Thoracic aorta (tissue), 2 donors: ENCODE data around the gene GAS1. TPM values are rescaled to one million over a fixed set of nuclear protein-coding genes. Genes with fewer than 3 reads are reported as not detected.

ENCODE experiments used
- ATAC-seq: fragments of 150-250 bp; one replicate; pipeline ENCODE4 v1.8.0; 2017; ENCODE audit warnings: low read depth; ENCODE audit not compliant: insufficient number of reproducible peaks, low FRiP score
- DNase-seq: peaks from one replicate; pipeline ENCODE4 v3.0.0-alpha.2; 2020; ENCODE audit warnings: low spot score
- H3K27ac ChIP-seq, 2 donors: fragments of 200-600 bp; sonication (generic); 1 replicate in 1 of 2; 2 replicates in 1 of 2; pipeline ENCODE4 v1.5.1; 2016; ENCODE audit warnings: mild to moderate bottlenecking in 2 of 2, moderate library complexity in 2 of 2
- H3K27me3 ChIP-seq: fragments of 200-600 bp; sonication (generic); replicated peaks from 2 replicates; pipeline ENCODE4 v1.6.0; 2016; ENCODE audit warnings: mild to moderate bottlenecking; ENCODE audit not compliant: insufficient read depth
- H3K36me3 ChIP-seq: fragments of 200-600 bp; sonication (generic); one replicate; pipeline ENCODE4 v1.5.1; 2016
- H3K4me1 ChIP-seq, 2 donors: fragments of 200-600 bp; sonication (generic); 1 replicate in 1 of 2; 2 replicates in 1 of 2; pipeline versions ENCODE4 v1.5.1 to v1.6.0; 2016; ENCODE audit warnings: low read depth in 2 of 2, mild to moderate bottlenecking in 1 of 2; ENCODE audit not compliant: control insufficient read depth in 1 of 2
- H3K4me3 ChIP-seq: fragments of 200-600 bp; sonication (generic); 2 replicates; pipeline ENCODE4 v1.5.1; 2016; ENCODE audit warnings: mild to moderate bottlenecking
- H3K9me3 ChIP-seq: fragments of 200-600 bp; sonication (generic); 2 replicates; pipeline ENCODE4 v1.5.1; 2016
- CTCF ChIP-seq: fragments of 200-600 bp; sonication (generic); IDR thresholded peaks from one replicate; pipeline ENCODE4 v1.5.1; 2019; ENCODE audit warnings: antibody characterized with exemption
- total RNA-seq, 2 donors: library from RNA; depleted of rRNA; stranded (reverse); fragments of >200 nt; gene quantifications; one replicate each; pipeline versions ENCODE4 v1.1.0 to v1.2.3, GENCODE V29; 2016

Gene GAS1
- total RNA-seq, 2 donors from 2014 or later: 47.6 to 108 TPM

GRCh38 chr9:86979657-86980056 is 32.4 kb upstream of the GAS1 start:
- Histone ChIP-seq H3K4me3 (no peak overlapping the region), H3K4me1 (peaks cover 0 to 19% of the 10 kb centered on the region in 2 donors), H3K36me3 (no peaks in the 10 kb centered on the region), H3K27me3 (no peaks in the 10 kb centered on the region), H3K9me3 (no peaks in the 10 kb centered on the region), H3K27ac (no peak overlapping the region)
- TF ChIP-seq CTCF: no peak
- ATAC-seq (no peak), DNase-seq (no peak)

GRCh38 chr9:86978922-86979474 is 31.7 kb upstream of the GAS1 start:
- Histone ChIP-seq H3K9me3 (no peaks in the 10 kb centered on the region), H3K4me1 (peaks cover 0 to 12% of the 10 kb centered on the region in 2 donors), H3K36me3 (no peaks in the 10 kb centered on the region), H3K27me3 (no peaks in the 10 kb centered on the region), H3K27ac (no peak overlapping the region), H3K4me3 (no peak overlapping the region)
- ATAC-seq (no peak), DNase-seq (no peak)
- no peak for TF ChIP-seq CTCF

GRCh38 chr9:86978413-86978812 is 31.1 kb upstream of the GAS1 start:
- H3K4me1 ChIP-seq: peaks cover 0 to 7% of the 10 kb centered on the region in 2 donors
- no peaks in the 10 kb centered on the region for H3K9me3 ChIP-seq
- H3K27ac ChIP-seq: no peak overlapping the region
- no peak overlapping the region for H3K4me3 ChIP-seq
- ATAC-seq: no peak
- H3K27me3 ChIP-seq: no peaks in the 10 kb centered on the region
- no peaks in the 10 kb centered on the region for H3K36me3 ChIP-seq
- TF ChIP-seq CTCF: no peak
- DNase-seq: no peak

GRCh38 chr9:86977205-86977835 is 30.0 kb upstream of the GAS1 start:
- no peaks in the 10 kb centered on the region for H3K36me3 ChIP-seq
- no peaks in the 10 kb centered on the region for H3K27me3 ChIP-seq
- H3K4me3 ChIP-seq: no peak overlapping the region
- DNase-seq: no peak
- no peak overlapping the region for H3K27ac ChIP-seq
- H3K4me1 ChIP-seq: no peaks in the 10 kb centered on the region
- TF ChIP-seq CTCF: no peak
- no peak for ATAC-seq
- no peaks in the 10 kb centered on the region for H3K9me3 ChIP-seq

GRCh38 chr9:86975606-86976005 is 28.3 kb upstream of the GAS1 start:
- TF ChIP-seq CTCF: no peak
- ATAC-seq (no peak), DNase-seq (no peak)
- H3K9me3 ChIP-seq: no peaks in the 10 kb centered on the region
- H3K4me3 ChIP-seq: no peak overlapping the region
- no peaks in the 10 kb centered on the region for H3K27me3 ChIP-seq
- H3K36me3 ChIP-seq: no peaks in the 10 kb centered on the region
- H3K27ac ChIP-seq: no peak overlapping the region
- H3K4me1 ChIP-seq: no peaks in the 10 kb centered on the region
